Nephron (organoid): ENCODE results near the gene MAB21L1.
A peak's percentile ranks its signal among the peaks of the same experiment; 100 is the strongest.

ENCODE experiments used
- H3K27ac Mint-ChIP-seq, 3 experiments: 2 replicates each; pipeline ENCODE4 v1.8.0; 2020; ENCODE audit warnings: mixed read lengths in 3 of 3, mild to moderate bottlenecking in 2 of 3, moderate library complexity in 1 of 3
- H3K27me3 Mint-ChIP-seq: 2 replicates; pipeline ENCODE4 v1.8.0; 2021; ENCODE audit warnings: low read depth, mild to moderate bottlenecking, moderate library complexity, mixed read lengths
- H3K36me3 Mint-ChIP-seq: 2 replicates; pipeline ENCODE4 v1.8.0; 2020; ENCODE audit warnings: low read depth, mixed read lengths
- H3K4me1 Mint-ChIP-seq: 2 replicates; pipeline ENCODE4 v1.8.0; 2020; ENCODE audit warnings: mixed read lengths
- H3K4me3 Mint-ChIP-seq, 3 experiments: 2 replicates each; pipeline ENCODE4 v1.8.0; 2020; ENCODE audit warnings: mild to moderate bottlenecking in 3 of 3, mixed read lengths in 3 of 3, moderate library complexity in 2 of 3
- H3K9me3 Mint-ChIP-seq: 2 replicates; pipeline ENCODE4 v1.8.0; 2020; ENCODE audit warnings: mixed read lengths
- TF ChIP-seq, protein P1 (sequence below), 3 experiments: fragments of 200-600 bp; sonication (generic); IDR thresholded peaks; one replicate each; pipeline ENCODE4 v1.5.0; 2021; ENCODE audit warnings: antibody characterized with exemption in 3 of 3; ENCODE audit not compliant: unreplicated experiment in 3 of 3

Gene MAB21L1

DNA sequence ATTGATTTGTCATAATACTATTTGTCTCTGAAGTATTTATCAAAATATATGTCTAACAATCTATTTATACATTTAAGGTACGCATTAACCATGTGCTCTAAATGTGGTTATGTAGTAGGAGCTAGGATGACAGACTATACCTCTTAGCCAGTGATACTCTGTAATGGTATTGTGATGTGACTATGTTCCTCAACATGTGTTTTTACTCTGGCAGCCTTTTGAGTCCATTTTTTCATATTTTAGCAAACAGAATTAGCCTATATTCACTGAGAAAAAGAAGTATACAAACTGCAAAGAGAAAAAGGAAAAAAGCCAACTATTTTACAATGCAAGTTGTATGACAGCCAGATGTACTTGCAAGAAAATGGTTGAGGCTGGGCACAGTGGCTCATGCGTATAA, 26.7 kb downstream of the MAB21L1 start:
- H3K4me3 Mint-ChIP-seq: no peak overlapping the region
- H3K27ac Mint-ChIP-seq: no peak overlapping the region
- no peaks in the 10 kb centered on the region for H3K36me3 Mint-ChIP-seq
- peaks cover 4% of the 10 kb centered on the region for H3K4me1 Mint-ChIP-seq
- no peaks in the 10 kb centered on the region for H3K27me3 Mint-ChIP-seq
- TF ChIP-seq, protein P1, sequence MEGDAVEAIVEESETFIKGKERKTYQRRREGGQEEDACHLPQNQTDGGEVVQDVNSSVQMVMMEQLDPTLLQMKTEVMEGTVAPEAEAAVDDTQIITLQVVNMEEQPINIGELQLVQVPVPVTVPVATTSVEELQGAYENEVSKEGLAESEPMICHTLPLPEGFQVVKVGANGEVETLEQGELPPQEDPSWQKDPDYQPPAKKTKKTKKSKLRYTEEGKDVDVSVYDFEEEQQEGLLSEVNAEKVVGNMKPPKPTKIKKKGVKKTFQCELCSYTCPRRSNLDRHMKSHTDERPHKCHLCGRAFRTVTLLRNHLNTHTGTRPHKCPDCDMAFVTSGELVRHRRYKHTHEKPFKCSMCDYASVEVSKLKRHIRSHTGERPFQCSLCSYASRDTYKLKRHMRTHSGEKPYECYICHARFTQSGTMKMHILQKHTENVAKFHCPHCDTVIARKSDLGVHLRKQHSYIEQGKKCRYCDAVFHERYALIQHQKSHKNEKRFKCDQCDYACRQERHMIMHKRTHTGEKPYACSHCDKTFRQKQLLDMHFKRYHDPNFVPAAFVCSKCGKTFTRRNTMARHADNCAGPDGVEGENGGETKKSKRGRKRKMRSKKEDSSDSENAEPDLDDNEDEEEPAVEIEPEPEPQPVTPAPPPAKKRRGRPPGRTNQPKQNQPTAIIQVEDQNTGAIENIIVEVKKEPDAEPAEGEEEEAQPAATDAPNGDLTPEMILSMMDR (IDR thresholded peaks at IDR 0.05; ENCODE audit: unreplicated experiment in 3 of 3): no peak
- H3K9me3 Mint-ChIP-seq: no peaks in the 10 kb centered on the region

DNA sequence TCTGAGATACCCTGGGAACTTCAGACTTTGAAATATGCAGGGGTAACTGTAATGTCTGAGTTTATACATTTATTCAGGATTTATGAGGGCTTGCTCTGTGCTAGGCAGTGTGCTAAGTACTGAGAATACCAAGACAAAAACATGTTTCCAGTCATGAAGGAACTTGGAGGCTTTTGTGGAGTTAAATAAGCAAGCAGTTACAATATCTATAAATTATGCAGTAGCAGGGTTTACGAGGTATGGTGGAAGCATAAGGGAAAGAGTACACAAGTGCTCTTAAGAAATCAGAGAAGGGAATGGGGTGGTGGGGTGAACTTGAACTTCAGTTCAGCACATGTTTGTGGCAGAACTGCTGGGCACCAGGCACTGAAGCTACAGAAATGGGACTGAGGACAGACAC, 28.0 kb downstream of the MAB21L1 start:
- H3K9me3 Mint-ChIP-seq: no peaks in the 10 kb centered on the region
- H3K4me1 Mint-ChIP-seq: peaks cover 4% of the 10 kb centered on the region
- TF ChIP-seq, protein P1 (IDR thresholded peaks at IDR 0.05; ENCODE audit: unreplicated experiment in 3 of 3): no peak
- no peaks in the 10 kb centered on the region for H3K27me3 Mint-ChIP-seq
- H3K27ac Mint-ChIP-seq: peak overlapping the region in 1 of 3 experiments; percentile 19
- H3K4me3 Mint-ChIP-seq: no peak overlapping the region
- H3K36me3 Mint-ChIP-seq: no peaks in the 10 kb centered on the region
